Kidney (tissue), 14 donors: ENCODE measurements around the gene ADAMTS6. TPM values are rescaled to one million over a fixed set of nuclear protein-coding genes. Genes with fewer than 3 reads are reported as not detected.

Source experiments
- DNase-seq, 5 donors: peaks; one replicate each; pipeline ENCODE4 v3.0.0-alpha.2; 2013 to 2020
- FAIRE-seq: peaks from 2 replicates; lab custom pipeline; 2012; peaks lifted over from hg19 to GRCh38; lab: Jason Lieb, UNC
- H3K27ac ChIP-seq, 2 donors: one replicate each; pipeline ENCODE4 v1.7.0; 2013; ENCODE audit warnings: low read depth in 2 of 2, low read length in 2 of 2, inconsistent platforms in 1 of 2
- H3K27me3 ChIP-seq: one replicate; pipeline ENCODE4 v1.7.1; 2013; ENCODE audit warnings: low read length, inconsistent platforms; ENCODE audit not compliant: control insufficient read depth, insufficient read depth
- H3K36me3 ChIP-seq, 3 donors: one replicate each; pipeline versions ENCODE4 v1.7.0 to v1.7.1; 2013; ENCODE audit warnings: low read length in 3 of 3, control low read depth in 1 of 3, inconsistent platforms in 1 of 3; ENCODE audit not compliant: insufficient read depth in 3 of 3, control insufficient read depth in 2 of 3
- H3K4me1 ChIP-seq, 3 donors: one replicate each; pipeline versions ENCODE4 v1.7.0 to v1.7.1; 2013; ENCODE audit warnings: low read length in 3 of 3, inconsistent platforms in 1 of 3, low read depth in 1 of 3; ENCODE audit not compliant: control insufficient read depth in 2 of 3, insufficient read depth in 2 of 3
- H3K4me3 ChIP-seq, 3 donors: one replicate each; pipeline versions ENCODE4 v1.7.0 to v1.8.1; 2013; ENCODE audit warnings: low read length in 3 of 3, control low read depth in 1 of 3, inconsistent platforms in 1 of 3
- H3K9ac ChIP-seq, 3 donors: one replicate each; pipeline versions ENCODE4 v1.7.0 to v1.7.1; 2013; ENCODE audit warnings: low read length in 3 of 3, control low read depth in 1 of 3, inconsistent platforms in 1 of 3
- H3K9me3 ChIP-seq, 3 donors: one replicate each; pipeline versions ENCODE4 v1.7.0 to v1.7.1; 2013; ENCODE audit warnings: low read length in 3 of 3, control low read depth in 1 of 3, inconsistent platforms in 1 of 3; ENCODE audit not compliant: control insufficient read depth in 2 of 3, insufficient read depth in 1 of 3
- CTCF ChIP-seq: IDR thresholded peaks from 3 replicates; pipeline ENCODE4 v1.5.1; 2012; ENCODE audit warnings: mild to moderate bottlenecking, moderate library complexity, borderline replicate concordance; ENCODE audit not compliant: insufficient read depth; ENCODE audit errors: extremely low read depth
- intact Hi-C: fragments of 100-400 bp; cut with DNase I; formaldehyde crosslinking; loops from one replicate; pipeline ENCODE4 v1.11.1; 2022
- polyA plus RNA-seq: library from polyadenylated mRNA; stranded (reverse); fragments of 350-450 nt; fragmentation: Illumina TruSeq; extraction: RNeasy Lipid Tissue Mini Kit (QIAGEN cat#74804); gene quantifications from one replicate; pipeline ENCODE4 v1.2.3, GENCODE V29; 2014; ENCODE audit warnings: low read depth, low replicate concordance; ENCODE audit not compliant: insufficient read depth
- total RNA-seq: library from RNA; stranded (reverse); fragmentation: NEBNext Ultra II Directional; extraction: Animal tissue kit (Norgen Biotek cat#: 25700); gene quantifications from one replicate; pipeline ENCODE4 v1.2.1, GENCODE V29; 2021
- donor health status: control.
- donor health status: control.
- donor health status: control.
- donor health status: control.
- donor health status: control.
- donor health status: DM: yes; HTN: yes; CAD: no.
- donor health status: Normal renal cell carcinoma (clear cell type).

ADAMTS6 gene
- total and polyA plus RNA-seq, 2 donors from 2014 or later: 0.32 to 6.7 TPM

- FAIRE-seq: no peak
- TF ChIP-seq CTCF: no peak
- intact Hi-C loops: no loop called here
These were observed 238.6 kb downstream of the ADAMTS6 start for GRCh38 chr5:65243161-65243560.

DNA sequence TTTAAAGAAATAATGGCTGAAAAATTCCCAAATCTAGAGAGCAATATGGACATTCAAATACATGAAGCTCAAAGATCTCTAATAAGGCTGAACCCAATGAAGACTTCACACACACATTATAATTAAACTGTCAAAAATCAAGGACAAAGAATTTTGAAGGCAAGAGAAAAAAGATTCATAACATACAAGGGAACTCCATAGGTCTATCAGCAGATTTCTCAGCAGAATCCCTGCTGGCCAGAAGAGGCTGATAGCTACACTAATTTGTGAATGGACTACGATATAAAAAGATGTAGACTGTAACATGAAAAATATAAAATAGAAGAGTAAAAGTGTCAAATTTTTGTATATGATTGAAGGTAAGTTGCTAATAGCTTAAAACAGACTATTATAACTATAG is 251.9 kb downstream of the ADAMTS6 start:
- no peak for DNase-seq
- no peaks in the 10 kb centered on the region for H3K36me3 ChIP-seq
- H3K4me1 ChIP-seq: no peaks in the 10 kb centered on the region
- H3K9ac ChIP-seq: no peak overlapping the region
- no peaks in the 10 kb centered on the region for H3K27me3 ChIP-seq
- no peak overlapping the region for H3K4me3 ChIP-seq
- H3K27ac ChIP-seq: no peak overlapping the region
- intact Hi-C loops: no loop called here
- peaks cover 0 to 11% (median 10%) of the 10 kb centered on the region in 3 donors for H3K9me3 ChIP-seq
- no peak for TF ChIP-seq CTCF
- FAIRE-seq: no peak

More at GRCh38 chr5:65243161-65243560, 238.6 kb downstream of the ADAMTS6 start:
- Histone ChIP-seq H3K27me3 (no peaks in the 10 kb centered on the region), H3K9me3 (no peaks in the 10 kb centered on the region), H3K36me3 (no peaks in the 10 kb centered on the region), H3K27ac (no peak overlapping the region), H3K4me3 (no peak overlapping the region), H3K9ac (no peak overlapping the region), H3K4me1 (no peaks in the 10 kb centered on the region)
- DNase-seq: no peak

- TF ChIP-seq CTCF: peak; percentile 49
- H3K36me3 ChIP-seq: no peaks in the 10 kb centered on the region
- no peak overlapping the region for H3K27ac ChIP-seq
- H3K4me1 ChIP-seq: no peaks in the 10 kb centered on the region
- no peak for FAIRE-seq
- intact Hi-C loops: no loop called here
- H3K9me3 ChIP-seq: no peaks in the 10 kb centered on the region
- peak in 2 of 5 donors; percentile 4 to 22 for DNase-seq
- no peak overlapping the region for H3K4me3 ChIP-seq
- H3K9ac ChIP-seq: no peak overlapping the region
- no peaks in the 10 kb centered on the region for H3K27me3 ChIP-seq
These were observed 267.7 kb downstream of the ADAMTS6 start for GRCh38 chr5:65213921-65214525.

DNA sequence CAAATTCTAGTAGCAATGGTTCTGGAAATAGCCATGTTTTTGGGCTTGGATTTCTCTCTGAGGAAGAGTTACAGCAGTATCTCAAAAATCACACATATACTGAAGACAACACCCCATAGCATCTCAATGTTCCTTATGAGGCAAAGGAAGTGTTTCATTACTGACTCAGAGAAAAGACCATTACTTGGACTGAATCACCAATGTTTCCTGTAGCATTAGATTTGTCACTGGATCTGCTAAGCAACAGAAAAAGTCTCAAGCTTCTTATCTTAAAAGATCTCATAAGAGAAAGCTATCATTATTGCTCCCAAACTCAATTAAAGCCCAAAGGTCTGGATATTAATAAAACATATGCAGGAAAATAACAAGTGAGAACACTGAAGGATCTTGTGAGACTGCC is 272.4 kb downstream of the ADAMTS6 start:
- no peak for FAIRE-seq
- no peaks in the 10 kb centered on the region for H3K9me3 ChIP-seq
- intact Hi-C loops: no loop called here

More for the DNA sequence above, 272.4 kb downstream of the ADAMTS6 start:
- no peak for TF ChIP-seq CTCF
- DNase-seq: no peak
- H3K36me3 ChIP-seq: no peaks in the 10 kb centered on the region
- H3K4me1 ChIP-seq: no peaks in the 10 kb centered on the region
- no peak overlapping the region for H3K4me3 ChIP-seq
- H3K27me3 ChIP-seq: no peaks in the 10 kb centered on the region
- no peak overlapping the region for H3K27ac ChIP-seq
- H3K9ac ChIP-seq: no peak overlapping the region
